Activated gamma-delta T cell treated with Interleukin-2 at 50 U/mL for 16 hours (primary cell): ENCODE data around the gene GNB1.

Source experiments
- DNase-seq: peaks from one replicate; pipeline ENCODE4 v3.0.0-alpha.2; 2020

GNB1 gene

DNA sequence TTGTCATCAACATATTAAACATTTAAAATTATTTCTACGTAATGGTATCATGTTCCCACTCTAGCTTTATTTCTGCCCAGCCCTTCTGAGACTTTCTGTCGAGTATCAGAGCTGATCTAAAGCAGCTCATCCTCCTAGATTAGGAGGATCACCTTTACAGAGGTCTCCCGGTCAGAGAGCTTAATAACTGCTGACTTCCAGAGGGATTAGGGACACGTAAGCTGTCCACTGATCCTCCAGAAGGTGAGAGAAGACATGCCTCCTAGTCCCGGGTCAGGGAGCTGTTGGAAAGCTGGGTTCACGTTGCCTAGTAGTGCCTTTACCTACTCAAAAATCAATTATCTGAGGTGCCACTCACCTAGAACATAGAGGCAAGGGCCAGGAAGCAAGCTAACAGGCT is 81.4 kb downstream of the GNB1 start:
- DNase-seq: no peak

DNA sequence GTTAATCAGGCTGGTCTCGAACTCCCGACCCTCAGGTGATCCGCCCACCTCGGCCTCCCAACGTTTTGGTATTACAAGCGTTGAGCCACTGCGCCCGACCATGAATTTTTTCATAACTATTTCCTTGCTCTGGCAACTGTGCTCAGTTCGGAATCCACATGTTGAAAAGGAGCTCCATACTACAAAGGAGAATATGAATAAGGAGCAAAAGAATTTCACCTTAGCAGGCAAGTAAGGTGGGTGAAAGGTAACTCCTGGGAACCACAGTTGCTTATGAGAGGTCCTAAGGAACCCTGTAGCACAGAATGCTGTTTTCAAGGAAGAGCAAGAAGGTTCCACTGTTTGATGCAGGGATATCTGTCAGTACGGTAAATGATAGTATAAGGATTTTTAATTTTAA is 82.7 kb downstream of the GNB1 start:
- no peak for DNase-seq

DNA sequence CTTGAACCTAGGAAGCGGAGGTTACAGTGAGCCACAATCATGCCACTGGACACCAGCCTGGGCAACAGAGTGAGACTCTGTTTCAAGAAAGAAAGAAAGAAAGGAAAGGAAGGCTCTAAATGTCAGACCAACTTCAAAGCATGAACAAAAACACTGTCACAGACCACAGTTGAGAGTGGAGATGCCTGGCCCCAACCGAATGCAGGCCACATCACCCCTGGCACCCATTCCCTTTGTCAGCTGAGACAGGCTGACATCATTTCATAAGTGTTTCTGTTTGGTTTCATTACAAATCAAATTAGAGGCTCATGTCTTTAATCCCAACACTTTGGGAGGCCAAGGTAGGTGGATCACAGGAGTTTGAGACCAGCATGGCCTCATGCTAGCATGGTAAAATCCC is 84.0 kb downstream of the GNB1 start:
- DNase-seq: no peak

DNA sequence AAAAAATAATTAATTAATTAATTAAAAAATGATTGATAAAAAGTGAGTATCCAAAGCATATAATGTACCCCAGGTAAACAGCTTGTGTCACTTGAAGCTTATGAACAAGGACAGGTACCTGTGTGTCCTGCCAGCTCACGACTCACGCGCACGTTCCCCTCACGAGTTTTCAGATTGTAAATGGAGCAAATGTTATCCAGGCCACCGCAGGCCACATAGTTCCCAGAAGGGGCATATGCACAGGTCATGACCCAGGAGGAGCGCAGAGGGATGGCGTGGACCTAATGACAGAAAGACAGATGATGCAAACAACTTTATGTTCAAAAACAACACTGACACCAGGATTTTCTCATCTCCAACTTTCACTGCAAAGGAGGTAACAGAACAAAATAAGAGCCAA is 86.6 kb downstream of the GNB1 start:
- no peak for DNase-seq

DNA sequence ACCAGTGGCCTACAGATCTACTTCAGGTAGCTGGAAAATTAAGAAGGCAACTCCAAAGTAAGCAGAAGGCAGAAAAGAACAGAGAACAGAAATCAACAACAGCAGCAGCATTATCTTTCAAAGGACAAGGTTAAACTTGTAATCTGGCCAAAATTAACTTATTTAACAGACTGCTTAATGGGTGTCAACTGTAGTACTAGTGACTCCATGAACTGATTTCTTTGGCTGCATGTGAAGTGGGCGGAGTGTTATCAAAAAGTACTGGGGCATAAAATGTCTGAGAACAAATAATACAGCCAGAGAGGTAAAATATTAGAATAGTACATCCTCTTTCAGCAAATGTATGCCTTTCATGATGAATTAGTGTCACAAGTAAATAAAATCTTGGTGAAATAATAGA is 88.0 kb downstream of the GNB1 start:
- no peak for DNase-seq

DNA sequence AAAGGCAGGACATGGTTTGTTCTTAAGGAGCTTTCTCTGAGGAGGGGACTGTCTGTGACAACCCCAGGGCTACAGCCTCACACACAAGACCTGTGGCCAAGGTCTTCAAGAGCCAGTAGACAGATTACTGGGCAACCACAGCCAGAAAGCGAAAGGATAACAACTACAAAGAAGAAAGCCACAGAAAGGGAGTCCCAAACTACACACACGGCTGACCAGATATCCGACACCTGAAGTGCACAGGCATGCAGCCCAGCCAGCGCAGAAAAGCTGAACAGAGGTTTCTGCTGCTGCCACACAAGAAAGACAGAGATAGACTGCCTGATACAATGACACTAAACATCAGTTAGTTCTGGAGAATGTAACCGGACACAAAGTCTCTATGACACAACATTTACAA is 91.2 kb downstream of the GNB1 start:
- no peak for DNase-seq

DNA sequence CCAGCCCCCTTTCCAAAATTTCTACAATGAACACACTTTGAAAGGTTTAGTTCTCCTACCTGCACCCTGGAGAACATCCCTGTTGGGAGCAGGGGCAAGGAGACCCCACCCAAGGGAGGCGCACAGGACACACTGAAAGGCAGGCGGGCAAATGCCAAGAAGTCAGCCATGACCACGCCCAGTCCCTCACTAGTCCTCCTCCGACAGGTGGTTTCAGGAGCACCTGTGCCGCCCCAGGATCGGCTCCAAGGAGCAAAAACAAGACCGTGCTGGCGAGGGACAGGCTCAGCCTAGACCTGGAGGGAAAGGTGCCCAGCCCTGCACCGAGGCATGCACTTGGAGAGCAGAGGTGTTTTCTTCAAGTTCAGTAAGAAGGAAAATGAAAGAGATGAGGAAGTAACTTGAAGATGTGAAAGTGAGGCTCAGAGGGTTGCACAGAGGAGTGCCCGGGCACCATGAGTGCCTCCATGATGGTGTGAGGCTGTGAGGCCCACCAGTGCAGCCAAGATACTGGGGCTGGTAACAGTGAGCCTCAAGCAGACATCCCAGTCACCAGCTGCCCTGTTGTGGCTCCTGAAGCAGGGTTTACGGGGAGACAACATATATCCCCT is 93.1 kb downstream of the GNB1 start:
- DNase-seq: no peak

DNA sequence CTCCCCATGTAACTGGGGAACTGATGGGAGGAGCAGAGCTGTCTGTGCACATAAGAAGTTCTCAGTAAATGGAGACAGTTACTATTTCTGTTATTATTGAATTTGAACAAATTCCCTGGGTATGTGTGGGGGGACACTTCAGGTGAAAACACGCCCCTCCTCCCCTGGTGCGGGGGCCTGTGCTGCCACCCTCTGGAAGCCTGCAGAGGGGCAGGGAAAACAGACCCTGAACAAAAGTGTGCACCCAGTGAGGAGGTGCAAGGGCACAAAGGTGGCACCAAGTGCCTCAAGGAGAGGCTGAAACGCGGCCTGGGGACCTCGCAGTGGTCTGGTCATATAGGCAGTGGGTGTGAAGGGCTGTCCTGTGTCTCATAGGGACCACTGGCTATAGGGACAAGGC is 94.4 kb downstream of the GNB1 start:
- no peak for DNase-seq

DNA sequence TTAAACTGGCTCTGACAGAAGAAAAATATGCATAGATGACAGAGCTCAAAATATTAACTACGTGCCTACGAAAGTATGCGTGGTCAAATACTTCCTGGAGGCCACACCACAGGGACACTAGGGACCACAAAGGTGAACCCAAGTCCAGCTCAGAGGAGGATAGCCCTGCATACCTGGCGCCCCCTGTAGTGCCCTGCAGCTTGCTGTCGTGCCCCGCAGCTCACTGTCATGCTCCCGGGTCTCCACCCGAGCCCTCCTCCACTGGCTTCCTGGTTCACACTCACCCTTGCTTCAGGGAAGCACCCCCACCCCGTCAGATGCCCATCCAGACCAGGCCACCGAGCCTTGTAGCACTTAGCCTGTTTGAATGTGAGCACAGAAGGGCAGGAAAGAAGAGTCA is 95.9 kb downstream of the GNB1 start:
- no peak for DNase-seq

DNA sequence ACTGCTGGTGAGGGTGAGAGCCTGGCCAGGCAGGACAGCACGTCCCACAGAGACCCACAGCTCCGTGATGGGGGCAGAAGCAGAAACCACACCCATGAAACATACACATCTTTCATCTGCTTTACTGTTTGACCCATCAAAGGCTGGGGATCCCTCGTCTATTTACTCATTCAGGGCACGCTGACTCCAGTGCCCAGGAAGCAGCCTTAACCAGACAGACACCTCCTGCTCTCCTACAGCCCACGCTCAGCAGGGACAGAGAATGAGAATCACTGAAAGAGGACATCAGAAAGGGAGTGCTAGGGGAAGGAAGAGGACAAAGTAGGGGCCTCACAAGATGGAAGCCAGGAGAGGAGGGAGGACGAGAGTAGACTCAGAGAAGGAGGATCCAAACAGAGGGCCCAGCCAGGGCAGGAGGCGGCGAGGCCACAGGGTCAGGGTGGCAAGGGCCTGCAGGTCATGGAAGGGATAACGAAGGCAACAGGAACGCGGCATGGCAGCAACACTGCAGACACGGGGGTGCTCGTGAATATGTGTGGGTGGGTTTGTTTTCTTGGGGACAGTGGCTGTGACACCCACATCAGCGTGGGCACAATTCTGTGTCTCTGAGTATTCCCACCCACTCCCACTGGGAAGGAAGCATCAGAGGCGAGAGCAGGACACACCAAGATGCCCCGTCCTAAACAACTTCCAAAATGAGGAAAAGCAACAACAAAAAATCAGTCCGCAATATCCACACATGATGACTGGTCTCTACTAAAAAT is 97.2 kb downstream of the GNB1 start:
- no peak for DNase-seq

DNA sequence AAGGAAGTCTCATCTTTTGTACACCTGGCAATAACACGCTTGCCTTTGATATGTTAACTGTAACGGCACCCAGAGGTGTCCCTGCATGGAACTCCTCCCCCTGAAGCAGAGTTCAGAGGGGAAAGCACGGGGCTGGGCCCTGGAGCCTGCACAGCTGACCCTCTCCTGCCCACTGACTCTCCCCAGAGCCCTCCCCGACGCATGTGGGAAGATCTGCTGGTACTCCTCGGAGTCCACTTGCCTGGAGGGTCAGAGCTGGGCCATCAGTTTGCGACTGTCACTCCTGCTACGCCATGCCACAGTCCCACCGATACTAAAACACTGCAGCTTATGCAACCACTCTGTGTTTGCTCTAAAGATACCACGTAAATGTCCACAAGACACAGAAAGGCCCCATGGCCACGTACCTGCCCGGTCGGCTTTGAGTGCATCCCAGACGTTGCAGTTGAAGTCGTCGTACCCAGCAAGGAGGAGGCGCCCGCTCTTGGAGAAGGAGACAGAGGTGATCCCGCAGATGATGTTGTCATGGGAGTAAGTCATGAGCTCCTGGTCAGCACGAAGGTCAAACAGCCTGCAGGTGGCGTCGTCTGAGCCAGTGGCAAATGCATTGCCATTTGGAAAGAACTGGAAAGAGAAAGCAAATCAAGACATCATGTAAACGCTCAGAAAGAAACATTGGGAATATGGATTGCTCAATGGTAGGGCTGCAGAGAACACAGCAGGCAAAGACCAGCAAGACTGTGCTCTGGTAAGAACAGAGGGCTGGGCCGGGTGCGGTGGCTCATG is 102.0 kb downstream of the GNB1 start:
- DNase-seq: no peak

DNA sequence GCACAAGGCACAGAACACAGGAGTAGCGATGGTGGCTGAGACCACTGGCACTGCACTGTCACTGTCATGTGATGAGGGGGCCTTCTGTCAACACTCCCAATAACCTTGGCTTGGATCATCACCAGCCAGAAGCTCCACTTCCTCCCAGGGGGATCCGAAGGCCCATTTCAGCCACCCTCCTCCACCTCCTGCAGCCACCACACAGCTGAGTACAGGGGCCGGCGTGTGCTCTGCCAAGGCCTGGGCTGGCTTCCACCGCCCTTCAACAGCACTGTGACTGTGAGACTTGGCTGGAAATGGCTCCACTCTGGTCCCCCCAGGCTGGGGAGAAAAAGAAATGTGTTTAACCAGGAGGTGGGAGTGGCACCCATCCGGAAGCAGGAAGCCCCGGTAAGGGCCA is 102.8 kb downstream of the GNB1 start:
- no peak for DNase-seq

DNA sequence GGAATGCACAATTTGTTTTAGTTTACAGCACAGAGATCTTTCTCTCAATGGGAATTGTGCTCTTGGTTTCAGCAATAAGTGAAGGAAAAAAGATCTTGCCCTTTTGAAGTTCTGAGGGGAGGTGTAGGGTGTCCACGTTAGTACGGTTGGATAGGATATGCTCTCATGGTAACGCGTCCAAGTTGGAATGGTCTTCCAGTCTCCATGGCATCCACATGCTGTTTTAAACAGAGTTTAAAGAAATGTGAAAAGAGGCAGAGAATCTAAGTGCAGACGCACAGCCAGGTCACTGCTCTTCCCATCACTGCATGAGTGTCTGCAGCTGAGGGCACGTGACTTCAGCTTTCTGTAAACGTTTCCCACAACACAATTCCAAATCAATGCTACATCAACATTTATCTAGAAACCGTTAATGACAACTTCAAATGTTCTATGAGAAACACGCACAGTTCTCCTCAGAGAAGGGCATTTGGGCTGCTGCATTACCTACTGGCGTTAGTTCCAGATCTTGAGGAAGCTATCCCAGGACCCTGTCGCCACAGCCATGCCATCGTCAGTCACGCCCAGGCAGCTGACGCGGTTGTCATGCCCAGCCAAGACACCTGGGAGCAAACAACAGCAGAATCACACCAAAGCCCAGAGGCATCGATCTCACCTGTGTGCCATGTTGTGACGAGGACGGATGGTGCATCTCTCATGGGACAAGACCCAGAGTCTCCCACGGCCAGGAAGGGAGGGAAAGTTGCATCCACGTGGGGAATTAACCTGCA is 103.9 kb downstream of the GNB1 start:
- DNase-seq: no peak

DNA sequence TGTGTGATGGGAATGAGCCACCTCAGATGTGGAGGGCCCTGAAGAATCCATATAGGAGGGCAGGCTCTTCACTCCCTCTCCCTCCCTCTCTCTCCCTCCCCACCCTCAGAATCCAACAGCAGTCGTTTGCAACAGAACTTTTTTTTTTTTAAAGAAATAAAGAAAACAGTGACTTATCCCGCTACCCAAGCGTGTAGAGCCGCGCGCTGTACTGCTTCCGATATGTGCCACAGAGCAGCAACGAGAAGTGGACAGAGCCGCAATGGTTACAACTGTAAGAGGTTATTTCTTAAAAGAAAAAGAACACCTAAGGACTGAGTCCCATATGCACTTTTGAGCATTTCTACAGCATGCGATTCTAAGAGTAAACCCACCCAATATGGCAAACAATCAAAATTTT is 105.2 kb downstream of the GNB1 start:
- DNase-seq: no peak

DNA sequence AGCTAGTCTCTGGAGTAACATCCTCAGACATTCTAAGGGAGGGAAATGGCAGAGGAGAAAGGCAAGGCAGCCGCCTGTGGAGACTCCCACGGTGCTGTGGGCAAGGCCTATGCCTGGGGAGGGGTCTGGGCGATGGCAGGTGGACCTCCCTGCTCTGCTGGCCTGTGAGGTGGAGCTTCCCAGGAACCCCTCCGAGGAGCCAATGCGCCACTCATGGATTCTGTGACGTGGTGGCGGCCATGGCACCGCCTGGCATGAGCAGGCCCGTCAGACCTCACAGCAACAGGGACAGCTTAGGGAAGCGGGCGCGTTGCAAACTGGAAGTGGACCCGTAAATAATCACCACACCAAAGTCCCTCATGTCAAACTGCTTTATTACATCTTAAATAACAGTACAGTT is 106.0 kb downstream of the GNB1 start:
- no peak for DNase-seq

DNA sequence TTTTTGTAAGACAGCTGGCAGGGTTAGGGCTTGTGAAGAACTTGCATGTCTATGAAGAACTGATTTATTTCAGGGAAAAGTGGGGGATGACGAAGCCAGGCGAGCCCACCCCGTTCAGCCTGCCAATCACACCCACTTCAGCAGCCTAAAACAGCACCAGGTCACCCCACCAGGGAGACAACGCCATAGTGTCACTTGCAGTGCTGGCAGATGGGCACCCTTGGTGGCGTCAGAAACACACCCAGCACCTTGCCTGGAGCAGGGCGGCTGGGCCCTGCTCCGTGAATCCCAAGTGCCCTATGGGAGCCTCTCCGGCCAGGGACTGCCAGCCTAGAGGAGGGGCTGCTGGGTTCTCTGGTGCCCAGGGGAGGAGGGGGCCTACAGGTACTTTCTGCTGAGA is 107.6 kb downstream of the GNB1 start:
- DNase-seq: no peak

DNA sequence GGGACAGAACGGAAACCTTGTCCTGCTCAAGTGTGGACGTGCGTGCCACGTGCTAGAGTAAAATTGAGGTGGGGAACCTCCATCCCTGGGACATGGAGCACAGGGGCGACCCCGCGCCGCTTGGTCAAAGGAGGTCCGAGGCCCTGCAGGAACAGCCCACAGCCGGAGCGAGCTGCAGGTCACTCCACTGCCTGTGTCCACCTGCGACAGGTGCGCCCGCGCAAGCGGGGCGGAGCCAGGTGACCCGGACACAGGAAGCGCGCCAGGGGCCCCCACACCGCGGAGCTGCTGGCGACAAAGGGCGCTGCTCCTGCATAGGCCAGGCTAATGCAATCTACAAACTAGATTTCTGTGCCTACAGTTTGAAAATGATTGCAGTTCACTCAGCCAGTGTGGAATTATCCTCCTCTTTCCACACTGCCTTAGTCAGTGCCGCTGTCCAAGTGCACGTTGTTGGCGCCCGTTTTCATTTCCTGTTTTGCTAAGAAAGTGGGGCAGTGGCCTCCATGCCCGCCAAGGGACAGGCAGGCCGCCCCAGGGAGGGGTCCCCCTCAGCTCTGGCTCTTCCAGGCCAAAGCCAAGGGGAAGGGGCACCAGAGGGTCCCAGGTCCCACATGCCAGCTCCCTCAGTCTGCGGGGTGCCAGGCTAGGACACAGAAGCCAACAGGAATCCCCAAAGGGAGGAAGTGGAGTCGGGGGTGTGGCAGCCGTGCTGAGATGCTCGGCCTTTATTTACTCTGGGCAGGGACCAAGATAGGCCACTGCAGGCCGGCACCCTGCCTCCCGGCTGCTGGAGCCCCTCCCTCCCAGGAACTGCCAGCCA is 108.3 kb downstream of the GNB1 start:
- DNase-seq: no peak

DNA sequence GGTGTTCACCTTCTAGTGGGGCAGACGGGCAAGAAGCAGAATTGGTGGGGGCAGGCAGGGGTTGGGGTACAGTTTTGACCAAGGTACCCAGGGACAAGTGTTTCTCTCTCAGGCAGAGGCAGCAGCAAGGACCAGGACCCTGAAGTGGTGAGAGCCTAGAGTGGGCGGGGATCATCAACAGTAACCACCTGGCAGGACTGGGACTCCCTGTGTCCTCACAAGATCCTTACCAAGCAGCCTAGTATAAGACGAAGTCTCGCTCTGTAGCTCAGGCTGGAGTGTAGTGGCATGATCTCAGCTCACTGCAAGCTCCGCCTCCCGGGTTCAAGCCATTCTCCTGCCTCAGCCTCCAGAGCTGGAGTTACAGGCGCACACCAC is 109.4 kb downstream of the GNB1 start:
- DNase-seq: no peak

DNA sequence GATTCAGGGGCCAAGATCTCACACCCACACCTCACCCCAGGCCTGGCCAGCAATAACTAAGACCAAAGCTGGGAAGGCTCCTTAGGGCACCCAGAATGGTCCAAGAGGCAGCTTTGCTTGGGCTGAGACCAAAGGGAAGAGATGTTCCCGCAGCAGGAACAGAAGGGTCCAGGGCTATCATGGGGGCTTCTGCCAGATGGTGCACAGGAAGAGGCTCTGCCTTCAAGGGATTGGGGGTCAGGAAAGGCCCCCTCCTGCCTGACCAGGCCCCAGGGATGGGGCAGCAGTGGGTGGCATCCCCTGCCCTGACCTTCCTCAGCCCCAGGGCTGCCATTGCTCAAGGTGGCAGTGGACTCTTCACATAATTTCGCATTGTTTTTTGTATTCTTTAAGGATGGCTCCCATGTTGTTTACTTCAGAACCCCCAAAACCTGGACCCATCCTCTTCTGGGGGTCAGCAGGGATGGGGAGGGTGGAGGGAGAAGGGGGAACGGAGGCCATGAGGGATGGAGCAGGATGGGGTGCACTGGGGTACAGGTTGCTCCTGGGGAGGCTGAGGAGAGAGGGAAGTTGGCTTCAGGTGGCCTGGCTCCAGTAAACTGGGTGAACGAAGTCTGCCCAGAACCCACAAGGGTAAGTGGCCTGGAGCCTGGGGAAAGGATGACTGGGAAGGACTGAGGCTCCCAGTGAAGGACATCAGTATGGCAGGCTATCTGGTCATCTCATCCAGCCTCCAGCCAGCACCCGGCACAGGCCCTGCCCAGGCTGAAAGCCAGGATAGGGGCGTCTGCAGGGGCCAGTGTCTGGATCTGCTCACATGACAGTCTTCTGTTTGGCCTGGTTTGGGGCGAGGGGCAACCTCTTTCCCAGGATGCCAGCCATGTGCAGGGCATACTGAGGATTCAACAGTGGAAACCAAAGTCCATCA is 110.0 kb downstream of the GNB1 start:
- DNase-seq: no peak

DNA sequence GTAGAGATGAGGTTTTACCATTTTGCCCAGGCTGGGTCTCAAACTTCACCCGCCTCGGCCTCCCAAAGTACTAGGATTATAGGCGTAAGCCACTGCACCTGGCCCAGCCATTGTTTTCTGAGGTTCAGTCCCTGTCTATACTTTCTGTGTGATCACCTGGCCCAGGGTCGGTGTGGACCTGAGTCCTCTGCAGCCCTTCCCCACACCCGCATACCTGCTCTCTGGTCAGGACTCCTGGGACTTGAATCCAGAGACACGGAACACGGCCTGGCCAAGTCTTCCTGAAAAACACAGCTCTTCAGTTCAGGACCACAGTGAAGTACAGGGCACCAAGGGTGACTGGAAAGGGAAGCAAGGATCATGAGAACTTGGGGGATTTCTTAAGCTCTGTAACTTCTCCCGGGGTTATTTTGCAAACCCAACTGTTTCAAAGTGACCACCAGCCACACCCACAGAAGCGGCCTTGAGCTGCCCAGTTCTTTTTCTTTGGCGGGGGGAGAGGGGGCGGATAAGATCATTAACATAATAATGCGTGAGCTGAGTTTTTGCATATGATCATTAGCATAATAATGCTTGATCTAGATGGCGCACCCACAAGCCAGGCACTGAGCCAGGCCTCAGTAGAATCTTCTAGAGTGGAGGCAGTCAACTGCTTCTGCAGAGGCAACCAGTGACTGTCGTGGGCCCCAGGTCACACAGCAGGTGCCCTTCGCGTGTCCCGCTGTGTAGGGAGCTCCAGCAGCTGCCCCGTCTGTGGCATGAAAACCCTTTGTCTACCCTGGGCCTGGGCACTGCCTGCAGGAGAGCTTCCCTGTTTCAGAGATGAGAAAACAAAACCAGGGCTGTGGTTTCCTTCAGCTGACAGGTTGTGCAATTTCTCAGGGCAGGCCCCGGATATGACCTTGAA is 110.9 kb downstream of the GNB1 start:
- DNase-seq: peak; percentile 56
